ENCODE data around the gene PRR35.
"Not testable (repeated sequence)": the region's sequence is repeated elsewhere in the genome, so short reads cannot be mapped to it uniquely, and the experiment has no call there.

Gene PRR35

GRCh38 chr16:592518-593306, 32.5 kb downstream of the PRR35 start:
- DNase-seq = peak in 30 of 51 donors; percentile 4 to 80 (median 46)

GRCh38 chr16:593406-593805, 33.2 kb downstream of the PRR35 start:
- no peak for DNase-seq

GRCh38 chr16:593807-594206, 33.6 kb downstream of the PRR35 start:
- peak in 1 of 51 donors; percentile 16 for DNase-seq

GRCh38 chr16:595094-595528, 34.9 kb downstream of the PRR35 start:
- DNase-seq = no peak

GRCh38 chr16:595942-596735, 35.9 kb downstream of the PRR35 start:
- peak in 1 of 51 donors; percentile 67 for DNase-seq

GRCh38 chr16:596736-597060, 36.5 kb downstream of the PRR35 start:
- no peak for DNase-seq

- not testable (repeated sequence) for DNase-seq
Observed at GRCh38 chr16:597655-598054, 37.5 kb downstream of the PRR35 start.

- no peak for DNase-seq
Observed at GRCh38 chr16:598823-599739, 38.9 kb downstream of the PRR35 start.

GRCh38 chr16:600781-601180, 40.6 kb downstream of the PRR35 start:
- no peak for DNase-seq

- DNase-seq = no peak
Observed at GRCh38 chr16:603933-604332, 43.7 kb downstream of the PRR35 start.

GRCh38 chr16:606656-607307, 46.6 kb downstream of the PRR35 start:
- DNase-seq = no peak

- no peak for DNase-seq
Observed at GRCh38 chr16:608019-608418, 47.8 kb downstream of the PRR35 start.

- no peak for DNase-seq
Observed at GRCh38 chr16:609316-609715, 49.1 kb downstream of the PRR35 start.

- no peak for DNase-seq
Observed at GRCh38 chr16:609984-610383, 49.8 kb downstream of the PRR35 start.

GRCh38 chr16:610513-611381, 50.6 kb downstream of the PRR35 start:
- peak in 38 of 51 donors; percentile 10 to 79 (median 54) for DNase-seq

- DNase-seq = no peak
Observed at GRCh38 chr16:615122-615521, 54.9 kb downstream of the PRR35 start.
